CD14-positive monocyte (primary cell): ENCODE results near the gene AGFG1. TPM values are rescaled to one million over a fixed set of nuclear protein-coding genes. Genes with fewer than 3 reads are reported as not detected.

Experiments used
- DNase-seq, 3 donors: peaks; one replicate each; pipeline ENCODE4 v3.0.0-alpha.2; 2011 to 2022
- H2AFZ ChIP-seq: 2 replicates; pipeline ENCODE4 v1.6.0; 2012; ENCODE audit warnings: mild to moderate bottlenecking, low read depth, low read length, inconsistent platforms; ENCODE audit not compliant: insufficient read depth, poor library complexity, severe bottlenecking
- H3K27ac ChIP-seq, 2 donors: 1 replicate in 1 of 2; 2 replicates in 1 of 2; pipeline ENCODE4 v1.5.1; 2012 to 2013; ENCODE audit warnings: low read length in 2 of 2, control low read depth in 1 of 2, inconsistent platforms in 1 of 2, low read depth in 1 of 2, mild to moderate bottlenecking in 1 of 2
- H3K27me3 ChIP-seq, 2 donors: one replicate each; pipeline versions ENCODE4 v1.6.0 to v1.6.1; 2011 to 2013; ENCODE audit warnings: low read length in 2 of 2; ENCODE audit not compliant: control insufficient read depth in 2 of 2, insufficient read depth in 2 of 2
- H3K36me3 ChIP-seq, 2 donors: replicated peaks in 1 of 2; 1 replicate in 1 of 2; 2 replicates in 1 of 2; pipeline versions ENCODE4 v1.5.1 to v1.6.1; 2012 to 2013; ENCODE audit warnings: low read length in 2 of 2, control low read depth in 1 of 2, inconsistent platforms in 1 of 2, mild to moderate bottlenecking in 1 of 2; ENCODE audit not compliant: insufficient read depth in 2 of 2, control insufficient read depth in 1 of 2
- H3K4me1 ChIP-seq, 2 donors: 1 replicate in 1 of 2; 2 replicates in 1 of 2; pipeline versions ENCODE4 v1.5.1 to v1.6.1; 2012 to 2013; ENCODE audit warnings: low read length in 2 of 2, control low read depth in 1 of 2, inconsistent platforms in 1 of 2, mild to moderate bottlenecking in 1 of 2, moderate library complexity in 1 of 2; ENCODE audit not compliant: insufficient read depth in 2 of 2, control insufficient read depth in 1 of 2
- H3K4me2 ChIP-seq: replicated peaks from 2 replicates; pipeline ENCODE3; 2012; ENCODE audit warnings: low read length, moderate library complexity, mild to moderate bottlenecking; ENCODE audit not compliant: poor library complexity, severe bottlenecking; ENCODE audit errors: extremely low read depth
- H3K4me3 ChIP-seq, 3 experiments: fragments of 200-600 bp in 1 of 3; sonication (generic) in 1 of 3; replicated peaks in 1 of 3; 1 replicate in 2 of 3; 2 replicates in 1 of 3; pipeline ENCODE4 v1.5.1; 2011 to 2013; ENCODE audit warnings: low read length in 3 of 3, mild to moderate bottlenecking in 3 of 3, control low read depth in 2 of 3, low read depth in 2 of 3, inconsistent platforms in 1 of 3, moderate library complexity in 1 of 3
- H3K79me2 ChIP-seq: 2 replicates; pipeline ENCODE4 v1.6.0; 2012; ENCODE audit warnings: mild to moderate bottlenecking, control low read depth, inconsistent platforms, low read length, moderate library complexity; ENCODE audit not compliant: insufficient read depth
- H3K9ac ChIP-seq: 2 replicates; pipeline ENCODE4 v1.6.0; 2017; ENCODE audit warnings: low read length, mild to moderate bottlenecking; ENCODE audit not compliant: insufficient read depth, poor library complexity, severe bottlenecking
- H3K9me3 ChIP-seq, 2 donors: replicated peaks in 1 of 2; 1 replicate in 1 of 2; 2 replicates in 1 of 2; pipeline versions ENCODE4 v1.5.1 to v1.6.1; 2012 to 2013; ENCODE audit warnings: low read length in 2 of 2, control low read depth in 1 of 2; ENCODE audit not compliant: control insufficient read depth in 1 of 2, insufficient read depth in 1 of 2
- H4K20me1 ChIP-seq: 2 replicates; pipeline ENCODE4 v1.6.0; 2012; ENCODE audit warnings: mild to moderate bottlenecking, low read length, control low read depth, moderate library complexity; ENCODE audit not compliant: insufficient read depth
- H3K27ac Mint-ChIP-seq, 7 donors: one replicate each; pipeline ENCODE4 v1.8.0; 2020; ENCODE audit warnings: mild to moderate bottlenecking in 7 of 7, mixed read lengths in 7 of 7, moderate library complexity in 6 of 7, inconsistent platforms in 2 of 7
- H3K27me3 Mint-ChIP-seq, 3 donors: one replicate each; pipeline ENCODE4 v1.8.0; 2021 to 2022; ENCODE audit warnings: low read depth in 3 of 3, mild to moderate bottlenecking in 3 of 3, mixed read lengths in 3 of 3, moderate library complexity in 3 of 3, inconsistent platforms in 1 of 3
- H3K36me3 Mint-ChIP-seq, 2 donors: one replicate each; pipeline ENCODE4 v1.8.0; 2020; ENCODE audit warnings: mixed read lengths in 2 of 2, inconsistent platforms in 1 of 2, mild to moderate bottlenecking in 1 of 2
- H3K4me1 Mint-ChIP-seq: one replicate; pipeline ENCODE4 v1.8.0; 2020; ENCODE audit warnings: mild to moderate bottlenecking, mixed read lengths
- H3K4me3 Mint-ChIP-seq, 2 donors: one replicate each; pipeline ENCODE4 v1.8.0; 2020; ENCODE audit warnings: mild to moderate bottlenecking in 2 of 2, mixed read lengths in 2 of 2, moderate library complexity in 1 of 2
- H3K9me3 Mint-ChIP-seq, 7 donors: one replicate each; pipeline ENCODE4 v1.8.0; 2020 to 2022; ENCODE audit warnings: mixed read lengths in 7 of 7, mild to moderate bottlenecking in 6 of 7, moderate library complexity in 6 of 7, inconsistent platforms in 2 of 7
- WGBS: methylation state at CpG from one replicate; pipeline ENCODE4 v1.1.5; 2013; ENCODE audit warnings: missing lambda C conversion rate; ENCODE audit not compliant: insufficient coverage; 5-methylcytosine and 5-hydroxymethylcytosine counted together
- intact Hi-C, 2 donors: fragments of 100-400 bp; cut with micrococcal nuclease; formaldehyde crosslinking; loops; one replicate each; pipeline versions ENCODE4 v1.15.0 to v1.15.1; 2023
- polyA plus RNA-seq, 3 donors: library from polyadenylated mRNA; depleted of rRNA in 1 of 3; unstranded in 2 of 3; stranded (reverse) in 1 of 3; fragments of 300-500 nt in 2 of 3; fragments of >200 nt in 1 of 3; fragmentation: Illumina TruSeq in 2 of 3; gene quantifications; 1 replicate in 2 of 3; 2 replicates in 1 of 3; pipeline ENCODE4 v1.2.3, GENCODE V29; 2012 to 2021
- TF ChIP-seq, protein P1 (sequence below): fragments of 200-600 bp; IDR thresholded peaks from one replicate; pipeline ENCODE4 v1.8.0; 2022; ENCODE audit warnings: antibody characterized with exemption, mild to moderate bottlenecking

The AGFG1 gene
- polyA plus RNA-seq, 3 donors, result 17.3 to 76.1 (median 56.9) TPM

DNA sequence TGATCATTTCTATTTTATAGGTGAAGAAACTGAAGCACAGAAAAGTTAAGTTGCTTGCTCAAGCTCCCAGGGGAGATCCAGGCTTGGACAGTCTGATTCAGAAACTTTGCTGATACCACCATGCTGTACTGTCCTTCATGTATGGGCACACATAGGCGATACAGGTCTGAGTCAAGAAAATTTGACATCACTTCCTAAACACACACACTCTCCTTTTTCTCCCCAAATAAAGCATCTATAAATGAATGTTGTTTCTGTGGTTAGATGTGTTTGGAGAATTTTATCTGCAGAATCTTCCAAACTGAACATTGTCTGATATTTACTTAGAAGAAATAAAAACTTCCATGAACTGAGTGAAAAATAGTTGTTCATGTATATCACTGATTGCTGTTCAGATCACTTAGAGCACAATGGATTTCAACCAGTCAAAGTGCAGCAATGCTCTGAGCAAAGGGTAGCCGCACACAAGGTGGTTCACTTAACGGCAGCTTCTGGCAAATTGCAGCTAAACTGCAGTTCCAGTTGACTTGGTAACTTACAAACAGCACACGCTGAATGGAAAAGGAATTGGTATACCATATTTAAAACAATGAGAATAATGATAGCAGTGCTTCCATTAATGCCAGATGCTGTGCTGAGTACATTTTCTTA lies 10.0 kb upstream of the AGFG1 start:
- 100% methylated on average over 1 of the region's 4 CpGs for WGBS
- Histone ChIP-seq H3K9ac (no peak overlapping the region), H3K9me3 (no peaks in the 10 kb centered on the region), H3K27me3 (no peaks in the 10 kb centered on the region), H3K79me2 (no peaks in the 10 kb centered on the region), H3K36me3 (no peaks in the 10 kb centered on the region), H3K27ac (no peak overlapping the region), H4K20me1 (no peaks in the 10 kb centered on the region), H3K4me3 (no peak overlapping the region), H3K4me1 (peaks cover 13 to 30% of the 10 kb centered on the region in 2 donors), H3K4me2 (no peak overlapping the region), H2AFZ (no peak overlapping the region)
- H3K4me1 Mint-ChIP-seq, result peaks cover 42% of the 10 kb centered on the region
- H3K27ac Mint-ChIP-seq, result no peak overlapping the region
- H3K27me3 Mint-ChIP-seq, result peaks cover 2% of the 10 kb centered on the region in 3 donors
- no peak overlapping the region for H3K4me3 Mint-ChIP-seq
- DNase-seq, result no peak
- H3K36me3 Mint-ChIP-seq, result peaks cover 0 to 2% of the 10 kb centered on the region in 2 donors
- TF ChIP-seq, protein P1, sequence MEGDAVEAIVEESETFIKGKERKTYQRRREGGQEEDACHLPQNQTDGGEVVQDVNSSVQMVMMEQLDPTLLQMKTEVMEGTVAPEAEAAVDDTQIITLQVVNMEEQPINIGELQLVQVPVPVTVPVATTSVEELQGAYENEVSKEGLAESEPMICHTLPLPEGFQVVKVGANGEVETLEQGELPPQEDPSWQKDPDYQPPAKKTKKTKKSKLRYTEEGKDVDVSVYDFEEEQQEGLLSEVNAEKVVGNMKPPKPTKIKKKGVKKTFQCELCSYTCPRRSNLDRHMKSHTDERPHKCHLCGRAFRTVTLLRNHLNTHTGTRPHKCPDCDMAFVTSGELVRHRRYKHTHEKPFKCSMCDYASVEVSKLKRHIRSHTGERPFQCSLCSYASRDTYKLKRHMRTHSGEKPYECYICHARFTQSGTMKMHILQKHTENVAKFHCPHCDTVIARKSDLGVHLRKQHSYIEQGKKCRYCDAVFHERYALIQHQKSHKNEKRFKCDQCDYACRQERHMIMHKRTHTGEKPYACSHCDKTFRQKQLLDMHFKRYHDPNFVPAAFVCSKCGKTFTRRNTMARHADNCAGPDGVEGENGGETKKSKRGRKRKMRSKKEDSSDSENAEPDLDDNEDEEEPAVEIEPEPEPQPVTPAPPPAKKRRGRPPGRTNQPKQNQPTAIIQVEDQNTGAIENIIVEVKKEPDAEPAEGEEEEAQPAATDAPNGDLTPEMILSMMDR, result no peak
- H3K9me3 Mint-ChIP-seq, result peaks cover 0 to 2% (median 0%) of the 10 kb centered on the region in 7 donors
- intact Hi-C loops, result loop anchor here in 1 of 2 donors (10.0 kb wide), 1 partner anchor 57 kb away; no protein-coding TSS in a partner anchor

DNA sequence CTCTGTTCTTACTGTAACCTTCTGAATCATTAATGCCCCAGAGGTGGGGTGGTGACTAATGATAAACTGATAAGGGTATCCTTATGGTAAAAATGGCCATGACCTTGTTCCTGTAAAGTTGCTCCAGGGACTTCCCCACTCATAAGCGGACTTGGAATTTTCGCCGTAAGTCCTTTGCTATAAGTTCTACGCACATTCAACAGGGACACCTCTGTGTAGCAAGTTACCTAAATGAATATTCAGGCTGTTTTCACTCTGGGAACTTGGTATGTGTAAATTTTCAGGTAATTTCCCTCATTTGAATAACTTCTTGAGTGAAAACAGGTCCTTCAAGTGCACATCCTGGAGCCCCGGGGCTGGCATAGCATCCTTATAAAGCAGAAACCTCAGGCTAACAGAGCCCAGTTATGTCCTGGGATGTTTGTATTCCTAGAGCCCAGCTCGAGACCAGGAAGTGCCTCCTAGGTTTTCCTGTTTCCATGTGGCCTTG lies 9.4 kb upstream of the AGFG1 start:
- Histone ChIP-seq H3K9ac (no peak overlapping the region), H3K36me3 (no peaks in the 10 kb centered on the region), H4K20me1 (no peaks in the 10 kb centered on the region)

More for the DNA sequence above, 9.4 kb upstream of the AGFG1 start:
- Mint-ChIP-seq H3K4me3 (no peak overlapping the region), H3K4me1 (peaks cover 41% of the 10 kb centered on the region), H3K36me3 (peaks cover 0 to 4% of the 10 kb centered on the region in 2 donors), H3K9me3 (peaks cover 0 to 2% (median 0%) of the 10 kb centered on the region in 7 donors), H3K27ac (no peak overlapping the region), H3K27me3 (peaks cover 0 to 2% (median 2%) of the 10 kb centered on the region in 3 donors)
- intact Hi-C loops, result loop anchor here in 1 of 2 donors (10.0 kb wide), 1 partner anchor 58 kb away; no protein-coding TSS in a partner anchor
- no peak overlapping the region for H3K4me3 ChIP-seq
- H3K9me3 ChIP-seq, result no peaks in the 10 kb centered on the region
- no peak for DNase-seq
- H3K79me2 ChIP-seq, result no peaks in the 10 kb centered on the region
- TF ChIP-seq, protein P1, result no peak
- H2AFZ ChIP-seq, result no peak overlapping the region
- H3K4me2 ChIP-seq, result no peak overlapping the region
- no peak overlapping the region for H3K27ac ChIP-seq
- WGBS, result 100% methylated on average over 2 of the region's 6 CpGs
- no peaks in the 10 kb centered on the region for H3K27me3 ChIP-seq
- H3K4me1 ChIP-seq, result peaks cover 13 to 30% of the 10 kb centered on the region in 2 donors
